WI38 (cell line): ENCODE results near the gene ENTPD3.
"Not testable (repeated sequence)": the region's sequence is repeated elsewhere in the genome, so short reads cannot be mapped to it uniquely, and the experiment has no call there.

Source experiments
- H3K4me3 ChIP-seq: 2 replicates; pipeline ENCODE4 v1.5.1; 2011; ENCODE audit warnings: low read depth, mild to moderate bottlenecking, control low read depth, low read length
- CTCF ChIP-seq: IDR thresholded peaks from 2 replicates; pipeline ENCODE4 v1.5.1; 2012; ENCODE audit warnings: low read depth, mild to moderate bottlenecking, control low read depth, low read length

Gene ENTPD3

GRCh38 chr3:40456940-40457823, 70.2 kb downstream of the ENTPD3 start, which contains the start of gene RPL14:
Gene RPL14, plus strand, starts transcription at chr3:40457339. Its CDS starts 133 bp downstream, at chr3:40457472.
- peak within 1 kb of the TSS; percentile 87 for H3K4me3 ChIP-seq
- no peak for TF ChIP-seq CTCF

GRCh38 chr3:40458473-40458872, 71.5 kb downstream of the ENTPD3 start:
- H3K4me3 ChIP-seq, result peak overlapping the region; percentile 87

DNA sequence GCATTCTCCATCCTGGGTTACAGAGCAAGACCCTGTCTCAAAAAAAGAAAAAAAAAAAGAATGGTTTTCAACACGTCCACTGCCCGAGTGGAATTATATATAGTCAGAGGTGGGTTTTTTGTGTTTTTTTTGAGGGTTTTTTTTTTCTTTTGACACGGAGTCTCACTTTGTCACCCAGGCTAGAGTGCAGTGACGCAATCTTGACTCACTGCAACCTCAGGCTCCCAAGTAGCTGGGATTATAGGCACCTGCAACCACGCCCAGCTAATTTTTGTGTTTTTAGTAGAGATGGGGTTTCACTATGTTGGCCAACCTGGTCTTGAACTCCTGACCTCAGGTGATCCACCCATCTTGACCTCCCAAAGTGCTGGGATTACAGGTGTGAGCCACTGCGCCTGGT, 73.5 kb downstream of the ENTPD3 start:
- H3K4me3 ChIP-seq, result not testable (repeated sequence)

More at GRCh38 chr3:40458473-40458872, 71.5 kb downstream of the ENTPD3 start:
- TF ChIP-seq CTCF, result no peak

DNA sequence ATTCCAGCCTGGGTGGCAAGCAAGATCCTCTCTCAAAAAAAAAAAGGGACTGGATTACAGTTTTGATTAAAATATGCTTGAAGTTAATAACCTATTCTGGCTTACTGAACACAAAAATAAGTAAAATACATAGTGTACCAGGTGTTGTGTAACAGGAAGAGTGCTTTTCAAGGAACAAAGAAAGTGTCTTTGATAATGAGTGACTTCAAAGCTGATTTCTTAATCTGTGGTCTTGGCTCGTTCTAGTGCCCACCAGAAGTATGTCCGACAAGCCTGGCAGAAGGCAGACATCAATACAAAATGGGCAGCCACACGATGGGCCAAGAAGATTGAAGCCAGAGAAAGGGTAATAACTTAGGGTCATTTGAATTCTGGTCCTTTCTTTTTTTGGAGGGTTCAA, 74.2 kb downstream of the ENTPD3 start:
- no peak overlapping the region for H3K4me3 ChIP-seq
- TF ChIP-seq CTCF, result no peak

- H3K4me3 ChIP-seq, result not testable (repeated sequence)
Measured at GRCh38 chr3:40462838-40463237, 75.9 kb downstream of the ENTPD3 start.

DNA sequence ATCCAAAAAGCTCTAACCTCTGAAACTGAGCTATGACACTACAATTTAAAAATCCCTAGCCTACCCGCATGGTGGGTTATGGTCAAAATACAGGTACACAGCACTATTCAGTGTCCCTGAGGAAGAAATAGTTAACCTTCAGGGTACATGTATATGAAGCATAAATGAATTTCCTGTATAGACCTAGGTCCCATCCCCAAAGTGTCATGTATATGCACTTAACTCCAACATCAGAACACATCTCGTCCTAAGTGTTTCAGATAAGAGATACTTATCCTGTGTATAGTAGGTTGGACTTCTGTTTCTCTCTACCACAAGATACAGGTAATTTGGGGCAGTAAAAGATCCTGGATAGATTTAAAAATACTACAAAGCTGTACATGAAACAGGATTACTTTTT, 76.6 kb downstream of the ENTPD3 start:
- TF ChIP-seq CTCF, result no peak
- H3K4me3 ChIP-seq, result no peak overlapping the region

DNA sequence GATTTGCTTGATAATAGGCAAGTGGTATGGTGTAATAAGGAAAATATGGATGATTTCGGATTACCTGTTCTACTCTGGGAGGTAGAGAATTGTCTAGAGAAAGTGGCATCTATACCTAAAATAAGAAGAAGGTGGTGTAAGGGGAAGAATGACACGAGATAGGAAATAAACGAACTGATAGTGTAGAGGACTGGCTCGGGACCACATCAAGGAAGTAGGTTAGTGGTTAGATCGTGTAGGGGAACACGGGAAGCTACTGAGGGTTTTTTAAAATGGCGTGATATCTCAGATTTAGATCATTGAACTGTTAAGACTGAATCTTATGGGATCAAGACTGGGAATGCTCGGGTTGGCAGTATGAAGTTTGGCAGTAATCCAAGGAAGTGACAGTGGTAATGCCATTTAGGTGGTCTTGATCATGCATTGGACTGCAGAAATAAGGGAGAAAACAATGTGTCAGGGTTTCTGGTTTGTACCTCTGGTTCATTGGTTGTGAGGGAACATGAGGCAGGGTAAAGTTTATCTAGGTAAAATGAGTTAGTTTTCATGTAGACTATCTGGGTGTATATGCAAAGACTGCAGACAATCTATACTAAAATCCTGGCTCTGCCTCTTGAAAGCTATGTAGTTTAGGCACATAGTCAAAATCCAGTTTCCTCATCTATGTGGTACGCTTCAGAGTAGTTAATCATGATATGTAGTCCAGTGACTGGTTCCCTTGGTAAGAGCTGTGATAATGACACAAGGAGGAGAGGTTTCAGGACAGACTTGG, 77.5 kb downstream of the ENTPD3 start:
- TF ChIP-seq CTCF, result no peak
- H3K4me3 ChIP-seq, result no peak overlapping the region

DNA sequence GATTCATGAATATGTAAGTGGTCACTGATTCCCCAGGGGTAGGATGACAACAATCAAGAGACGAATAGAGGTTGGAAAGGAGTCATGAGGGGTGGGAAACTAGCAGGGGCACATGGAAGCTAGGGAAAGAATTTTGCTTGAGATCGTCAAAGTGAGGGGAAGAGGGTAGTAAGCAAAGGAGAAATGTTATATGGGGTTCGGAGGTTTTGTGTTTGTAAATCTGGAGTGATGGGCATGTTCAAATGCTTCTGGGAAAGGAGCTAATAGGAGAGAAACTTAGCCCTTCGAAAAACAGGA, 78.1 kb downstream of the ENTPD3 start:
- no peak overlapping the region for H3K4me3 ChIP-seq
- no peak for TF ChIP-seq CTCF
